ENCODE measurements around the gene MT4.

MT4 gene

GRCh38 chr16:56530872-56531271 lies 34.0 kb upstream of the MT4 start:
- TF ChIP-seq CTCF (conservative IDR thresholded peaks at IDR 0.05) (no peak), ZFX (IDR thresholded peaks at IDR 0.05) (no peak)
- H3K27ac ChIP-seq = no peak overlapping the region

- H3K27ac ChIP-seq = no peak overlapping the region
- TF ChIP-seq CTCF (conservative IDR thresholded peaks at IDR 0.05) (no peak), ZFX (IDR thresholded peaks at IDR 0.05) (no peak)
Observed at GRCh38 chr16:56532714-56533113, 32.2 kb upstream of the MT4 start.

GRCh38 chr16:56534847-56535383 lies 30.0 kb upstream of the MT4 start:
- TF ChIP-seq ZFX (IDR thresholded peaks at IDR 0.05) = no peak
- peak; percentile 46 for TF ChIP-seq CTCF (conservative IDR thresholded peaks at IDR 0.05)
- H3K27ac ChIP-seq = no peak overlapping the region

GRCh38 chr16:56538331-56538730 lies 26.5 kb upstream of the MT4 start:
- no peak for TF ChIP-seq ZFX (IDR thresholded peaks at IDR 0.05)

GRCh38 chr16:56539656-56540055 lies 25.2 kb upstream of the MT4 start:
- TF ChIP-seq CTCF (conservative IDR thresholded peaks at IDR 0.05) (no peak), ZFX (IDR thresholded peaks at IDR 0.05) (no peak)
- H3K27ac ChIP-seq = no peak overlapping the region

More at GRCh38 chr16:56538331-56538730, 26.5 kb upstream of the MT4 start:
- no peak overlapping the region for H3K27ac ChIP-seq

- TF ChIP-seq CTCF (conservative IDR thresholded peaks at IDR 0.05) = no peak
- TF ChIP-seq ZFX (IDR thresholded peaks at IDR 0.05) = no peak
- H3K27ac ChIP-seq = no peak overlapping the region
Observed at GRCh38 chr16:56542039-56542438, 22.8 kb upstream of the MT4 start.

GRCh38 chr16:56547120-56547948 lies 17.5 kb upstream of the MT4 start:
- no peak overlapping the region for H3K27ac ChIP-seq
- TF ChIP-seq ZFX (IDR thresholded peaks at IDR 0.05) (no peak), CTCF (conservative IDR thresholded peaks at IDR 0.05) (no peak)
